GM23248 (cell line): ENCODE results near the gene MYO7B. TPM values are rescaled to one million over a fixed set of nuclear protein-coding genes. Genes with fewer than 3 reads are reported as not detected.

Experiments used
- DNase-seq: peaks from one replicate; pipeline ENCODE4 v3.0.0-alpha.2; 2015
- H2AFZ ChIP-seq: fragments of 200-600 bp; sonication (generic); 2 replicates; pipeline ENCODE4 v1.6.1; 2016; ENCODE audit warnings: antibody characterized with exemption
- H3F3A ChIP-seq: fragments of 200-600 bp; sonication (generic); 2 replicates; pipeline ENCODE4 v1.6.1; 2016; ENCODE audit warnings: mild to moderate bottlenecking, antibody characterized with exemption, mixed run types; ENCODE audit not compliant: insufficient read depth
- H3K27ac ChIP-seq: fragments of 200-600 bp; sonication (generic); 2 replicates; pipeline ENCODE4 v1.5.1; 2016; ENCODE audit warnings: mild to moderate bottlenecking
- H3K27me3 ChIP-seq: fragments of 200-600 bp; sonication (generic); replicated peaks from 2 replicates; pipeline ENCODE4 v1.6.1; 2016; ENCODE audit warnings: mild to moderate bottlenecking; ENCODE audit not compliant: insufficient read depth
- H3K36me3 ChIP-seq: fragments of 200-600 bp; sonication (generic); 2 replicates; pipeline ENCODE4 v1.6.1; 2016; ENCODE audit warnings: low read depth, mild to moderate bottlenecking
- H3K4me1 ChIP-seq: fragments of 200-600 bp; sonication (generic); 2 replicates; pipeline ENCODE4 v1.6.1; 2016; ENCODE audit warnings: mild to moderate bottlenecking; ENCODE audit not compliant: insufficient read depth
- H3K4me2 ChIP-seq: fragments of 200-600 bp; sonication (generic); one replicate; pipeline ENCODE4 v1.6.1; 2016; ENCODE audit warnings: mild to moderate bottlenecking; ENCODE audit not compliant: unreplicated experiment
- H3K4me3 ChIP-seq: fragments of 200-600 bp; sonication (generic); 2 replicates; pipeline ENCODE4 v1.5.1; 2016; ENCODE audit warnings: mild to moderate bottlenecking
- H3K79me2 ChIP-seq: fragments of 200-600 bp; sonication (generic); 2 replicates; pipeline ENCODE4 v1.6.1; 2016; ENCODE audit warnings: mild to moderate bottlenecking; ENCODE audit not compliant: insufficient read depth
- H3K9ac ChIP-seq: fragments of 200-600 bp; sonication (generic); 2 replicates; pipeline ENCODE4 v1.6.1; 2016; ENCODE audit warnings: mild to moderate bottlenecking
- H3K9me2 ChIP-seq: fragments of 200-600 bp; sonication (generic); 2 replicates; pipeline ENCODE4 v1.6.1; 2016; ENCODE audit warnings: mixed run types, mild to moderate bottlenecking, moderate library complexity; ENCODE audit not compliant: insufficient read depth
- H3K9me3 ChIP-seq: fragments of 200-600 bp; sonication (generic); one replicate; pipeline ENCODE4 v1.6.1; 2017; ENCODE audit warnings: low read depth
- H4K20me1 ChIP-seq: fragments of 200-600 bp; sonication (generic); 2 replicates; pipeline ENCODE4 v1.6.0; 2016; ENCODE audit not compliant: insufficient read depth
- EZH2 ChIP-seq: fragments of 200-600 bp; sonication (generic); IDR thresholded peaks from 2 replicates; pipeline ENCODE4 v1.6.1; 2018; ENCODE audit warnings: antibody characterized with exemption, mild to moderate bottlenecking; ENCODE audit not compliant: insufficient read depth, poor library complexity, severe bottlenecking
- EZH2phosphoT487 ChIP-seq: fragments of 200-600 bp; sonication (generic); IDR thresholded peaks from 2 replicates; pipeline ENCODE4 v1.6.1; 2018; ENCODE audit warnings: antibody characterized with exemption, moderate library complexity, mild to moderate bottlenecking, low read depth; ENCODE audit not compliant: insufficient read depth
- WGBS, 2 experiments: methylation state at CpG; one replicate each; pipeline ENCODE4 v1.1.6; 2015 to 2017; ENCODE audit warnings: low lambda C conversion rate in 2 of 2, low coverage in 1 of 2; ENCODE audit errors: missing lambda C conversion rate in 2 of 2; 5-methylcytosine and 5-hydroxymethylcytosine counted together
- in situ Hi-C: fragments of 300-500 bp; cut with MboI; formaldehyde crosslinking; loops from 2 replicates; pipeline ENCODE4 v1.15.0; 2020
- polyA plus RNA-seq: library from polyadenylated mRNA; unstranded; fragments of >200 nt; fragmentation: Nextera tagmentation; extraction: Ambion mirVana; gene quantifications from 2 replicates; pipeline ENCODE4 v1.2.1, GENCODE V29; 2016
- total RNA-seq: library from RNA; depleted of rRNA; stranded (reverse); fragments of >200 nt; shearing (Covaris generic); gene quantifications from 2 replicates; pipeline ENCODE4 v1.2.3, GENCODE V29; 2014

MYO7B gene
- total and polyA plus RNA-seq, 2 experiments from 2014 or later = not detected

- no peak overlapping the region for H3K4me3 ChIP-seq
- H3F3A ChIP-seq = 0 out of 2 replicates have a peak, but pooled peaks cover 7% of the 10 kb centered on the region
- H3K36me3 ChIP-seq = no peaks in the 10 kb centered on the region
- H4K20me1 ChIP-seq = no peaks in the 10 kb centered on the region
- no peak overlapping the region for H2AFZ ChIP-seq
- no peaks in the 10 kb centered on the region for H3K79me2 ChIP-seq
- WGBS, 2 experiments = 86 to 91% methylated on average over 23 to 24 of the region's 24 CpGs
- H3K27ac ChIP-seq = no peak overlapping the region
- peaks cover 15% of the 10 kb centered on the region for H3K4me1 ChIP-seq
- TF ChIP-seq EZH2 = no peak
- no peaks in the 10 kb centered on the region for H3K27me3 ChIP-seq
- H3K9ac ChIP-seq = no peak overlapping the region
- no peak for DNase-seq
- H3K9me3 ChIP-seq = no peaks in the 10 kb centered on the region
- in situ Hi-C loops = no loop called here
- no peak overlapping the region for H3K4me2 ChIP-seq
- H3K9me2 ChIP-seq = no peaks in the 10 kb centered on the region
These were observed 44.9 kb downstream of the MYO7B start for GRCh38 chr2:127580167-127581049.

GRCh38 chr2:127581050-127581345, 45.5 kb downstream of the MYO7B start:
- TF ChIP-seq EZH2 = no peak
- TF ChIP-seq EZH2phosphoT487 = no peak
- H3K9me2 ChIP-seq = no peaks in the 10 kb centered on the region
- DNase-seq = no peak
- 0 out of 2 replicates have a peak, but pooled peaks cover 2% of the 10 kb centered on the region for H3F3A ChIP-seq
- no peaks in the 10 kb centered on the region for H3K36me3 ChIP-seq
- no peak overlapping the region for H3K4me3 ChIP-seq
- no peak overlapping the region for H2AFZ ChIP-seq
- peaks cover 10% of the 10 kb centered on the region for H3K4me1 ChIP-seq
- no peaks in the 10 kb centered on the region for H3K27me3 ChIP-seq
- H4K20me1 ChIP-seq = no peaks in the 10 kb centered on the region
- no peaks in the 10 kb centered on the region for H3K79me2 ChIP-seq
- H3K4me2 ChIP-seq = no peak overlapping the region
- H3K9ac ChIP-seq = no peak overlapping the region
- no peak overlapping the region for H3K27ac ChIP-seq
- 78 to 85% methylated on average over 3 to 4 of the region's 4 CpGs for WGBS, 2 experiments
- in situ Hi-C loops = no loop called here
- H3K9me3 ChIP-seq = no peaks in the 10 kb centered on the region

- Histone ChIP-seq H3K79me2 (no peaks in the 10 kb centered on the region), H3F3A (no peaks in the 10 kb centered on the region), H3K36me3 (no peaks in the 10 kb centered on the region), H4K20me1 (no peaks in the 10 kb centered on the region), H3K27ac (no peak overlapping the region), H3K4me1 (peaks cover 4% of the 10 kb centered on the region), H3K9me2 (no peaks in the 10 kb centered on the region), H3K9ac (no peak overlapping the region), H3K27me3 (no peaks in the 10 kb centered on the region), H3K4me3 (no peak overlapping the region), H3K9me3 (no peaks in the 10 kb centered on the region), H2AFZ (no peak overlapping the region), H3K4me2 (no peak overlapping the region)
- in situ Hi-C loops = no loop called here
- DNase-seq = no peak
- TF ChIP-seq EZH2phosphoT487 (no peak), EZH2 (no peak)
- WGBS, 2 experiments = 85 to 89% methylated on average over 21 of the region's 21 CpGs
These were observed 46.3 kb downstream of the MYO7B start for GRCh38 chr2:127581516-127582490.

GRCh38 chr2:127582863-127583861, 47.7 kb downstream of the MYO7B start:
- Histone ChIP-seq H3K79me2 (no peaks in the 10 kb centered on the region), H2AFZ (no peak overlapping the region), H3K9me2 (no peaks in the 10 kb centered on the region), H3K36me3 (no peaks in the 10 kb centered on the region), H3K9me3 (no peaks in the 10 kb centered on the region), H3K4me2 (no peak overlapping the region), H4K20me1 (no peaks in the 10 kb centered on the region), H3K4me3 (no peak overlapping the region), H3K27ac (no peak overlapping the region), H3K27me3 (no peaks in the 10 kb centered on the region), H3K9ac (no peak overlapping the region), H3K4me1 (no peaks in the 10 kb centered on the region), H3F3A (no peaks in the 10 kb centered on the region)
- DNase-seq = no peak
- WGBS, 2 experiments = 74% methylated on average over 15 of the region's 15 CpGs
- TF ChIP-seq EZH2 (no peak), EZH2phosphoT487 (no peak)
- in situ Hi-C loops = no loop called here
